NCI-H1436 (cell line): Measurements from ENCODE around the gene TAPT1.

ENCODE experiments used
- DNase-seq: peaks from one replicate; lab custom pipeline; 2025; lab: John Stamatoyannopoulos, UW

The TAPT1 gene

GRCh38 chr4:16248605-16249004, 22.3 kb upstream of the TAPT1 start:
- no peak for DNase-seq

GRCh38 chr4:16245241-16245640, 19.0 kb upstream of the TAPT1 start:
- DNase-seq, result no peak

- DNase-seq, result no peak
These were observed 17.0 kb upstream of the TAPT1 start for GRCh38 chr4:16243285-16243684.

GRCh38 chr4:16240300-16240699, 14.0 kb upstream of the TAPT1 start:
- DNase-seq, result no peak

- no peak for DNase-seq
These were observed 12.8 kb upstream of the TAPT1 start for GRCh38 chr4:16239086-16239485.

GRCh38 chr4:16238327-16238726, 12.1 kb upstream of the TAPT1 start:
- no peak for DNase-seq

- DNase-seq, result no peak
These were observed 11.4 kb upstream of the TAPT1 start for GRCh38 chr4:16237715-16238114.

- DNase-seq, result no peak
These were observed 10.2 kb upstream of the TAPT1 start for GRCh38 chr4:16236402-16237023.

- DNase-seq, result no peak
These were observed 8.9 kb upstream of the TAPT1 start for GRCh38 chr4:16235209-16235608.

- DNase-seq, result no peak
These were observed 7.4 kb upstream of the TAPT1 start for GRCh38 chr4:16233569-16234177.

GRCh38 chr4:16231570-16232245, 5.4 kb upstream of the TAPT1 start:
- DNase-seq, result no peak

- no peak for DNase-seq
These were observed 4.0 kb upstream of the TAPT1 start for GRCh38 chr4:16230308-16230707.

GRCh38 chr4:16229604-16230003, 3.3 kb upstream of the TAPT1 start:
- no peak for DNase-seq

- DNase-seq, result no peak
These were observed 1.2 kb upstream of the TAPT1 start for GRCh38 chr4:16227462-16227868.

GRCh38 chr4:16226816-16227461, 668 bp upstream of the TAPT1 start:
- DNase-seq, result no peak

- no peak for DNase-seq
These were observed 956 bp downstream of the TAPT1 start for GRCh38 chr4:16225167-16225862.

GRCh38 chr4:16224264-16225166, 1.8 kb downstream of the TAPT1 start:
- no peak for DNase-seq

- DNase-seq, result no peak
These were observed 3.2 kb downstream of the TAPT1 start for GRCh38 chr4:16222957-16223527.

GRCh38 chr4:16218950-16219349, 7.3 kb downstream of the TAPT1 start:
- no peak for DNase-seq

GRCh38 chr4:16217300-16218051, 8.8 kb downstream of the TAPT1 start:
- DNase-seq, result no peak
